SK-N-SH (cell line): ENCODE measurements around the gene ARHGAP42. TPM values are rescaled to one million over a fixed set of nuclear protein-coding genes. Genes with fewer than 3 reads are reported as not detected.

Source experiments
- CTCF ChIA-PET: fragments of 300-600, 350-600 bp; formaldehyde crosslinking; extraction: SDS; loops from one replicate; lab custom pipeline; 2021; lab: Yijun Ruan, JAX
- POLR2A ChIA-PET: fragments of 350-600 bp; sonication (Branson Sonifier 250); formaldehyde crosslinking; extraction: SDS; loops from one replicate; lab custom pipeline; 2020; ENCODE audit warnings: antibody characterized with exemption, inconsistent platforms; lab: Yijun Ruan, JAX
- DNase-seq: peaks from one replicate; pipeline ENCODE4 v3.0.0; 2012
- H2AFZ ChIP-seq: fragments of 200-600 bp; sonication (generic); 2 replicates; pipeline ENCODE4 v1.8.1; 2016; ENCODE audit warnings: antibody characterized with exemption, mild to moderate bottlenecking, low read depth
- H3F3A ChIP-seq: fragments of 200-600 bp; sonication (generic); replicated peaks from 2 replicates; pipeline ENCODE3; 2016; ENCODE audit warnings: antibody characterized with exemption, mild to moderate bottlenecking; ENCODE audit not compliant: insufficient read depth
- H3K27ac ChIP-seq, 2 experiments: fragments of 200-500 bp in 1 of 2; fragments of 200-600 bp in 1 of 2; sonication (Bioruptor generic) in 1 of 2; sonication (generic), shearing (Covaris generic) in 1 of 2; 2 replicates each; pipeline versions ENCODE4 v1.5.1 to v1.6.1; 2014 to 2016; ENCODE audit warnings: low read depth in 2 of 2, inconsistent platforms in 1 of 2, low read length in 1 of 2, mild to moderate bottlenecking in 1 of 2, mixed read lengths in 1 of 2
- H3K27me3 ChIP-seq: fragments of 200-600 bp; sonication (generic), shearing (Covaris generic); 2 replicates; pipeline ENCODE4 v1.6.1; 2016; ENCODE audit warnings: mixed run types; ENCODE audit not compliant: insufficient read depth
- H3K36me3 ChIP-seq, 2 experiments: fragments of 200-500 bp in 1 of 2; fragments of 200-600 bp in 1 of 2; sonication (Bioruptor generic) in 1 of 2; sonication (generic) in 1 of 2; replicated peaks in 1 of 2; 2 replicates each; pipeline versions ENCODE3 to v1.5.1; 2014 to 2016; ENCODE audit warnings: low read length in 1 of 2, mild to moderate bottlenecking in 1 of 2; ENCODE audit not compliant: insufficient read depth in 2 of 2, control insufficient read depth in 1 of 2
- H3K4me1 ChIP-seq, 2 experiments: fragments of 200-500 bp in 1 of 2; fragments of 200-600 bp in 1 of 2; sonication (Bioruptor generic) in 1 of 2; sonication (generic), shearing (Covaris generic) in 1 of 2; 2 replicates each; pipeline versions ENCODE4 v1.5.1 to v1.6.1; 2014 to 2016; ENCODE audit warnings: low read depth in 1 of 2, low read length in 1 of 2, mixed run types in 1 of 2; ENCODE audit not compliant: insufficient read depth in 2 of 2, control insufficient read depth in 1 of 2
- H3K4me2 ChIP-seq: fragments of 200-600 bp; sonication (generic), shearing (Covaris generic); 2 replicates; pipeline ENCODE4 v1.6.1; 2017; ENCODE audit warnings: mixed run types
- H3K4me3 ChIP-seq, 2 experiments: fragments of 200-500 bp in 1 of 2; fragments of 200-600 bp in 1 of 2; sonication (Bioruptor generic) in 1 of 2; sonication (generic), shearing (Covaris generic) in 1 of 2; 2 replicates each; pipeline versions ENCODE4 v1.5.1 to v1.8.1; 2014 to 2016; ENCODE audit warnings: low read depth in 2 of 2, inconsistent platforms in 1 of 2, low read length in 1 of 2, mild to moderate bottlenecking in 1 of 2, mixed read lengths in 1 of 2, moderate library complexity in 1 of 2
- H3K79me2 ChIP-seq: fragments of 200-600 bp; sonication (generic); 2 replicates; pipeline ENCODE4 v1.8.1; 2017; ENCODE audit warnings: mild to moderate bottlenecking; ENCODE audit not compliant: insufficient read depth
- H3K9ac ChIP-seq: fragments of 200-600 bp; sonication (generic); 2 replicates; pipeline ENCODE4 v1.6.1; 2017; ENCODE audit warnings: mixed run types
- H3K9me2 ChIP-seq: fragments of 200-600 bp; sonication (generic); 2 replicates; pipeline ENCODE4 v1.6.1; 2017; ENCODE audit warnings: mixed run types
- H3K9me3 ChIP-seq: fragments of 200-600 bp; sonication (generic); 2 replicates; pipeline ENCODE4 v1.6.1; 2017; ENCODE audit warnings: mixed run types, mild to moderate bottlenecking, moderate library complexity
- H4K20me1 ChIP-seq: fragments of 200-600 bp; sonication (generic); 2 replicates; pipeline ENCODE4 v1.6.1; 2017; ENCODE audit warnings: mild to moderate bottlenecking, mixed run types; ENCODE audit not compliant: insufficient read depth
- CHD2 ChIP-seq: fragments of 150-350 bp; IDR thresholded peaks from 2 replicates; pipeline ENCODE4 v1.6.1; 2018; ENCODE audit warnings: low read length; ENCODE audit not compliant: partially characterized antibody
- EZH2phosphoT487 ChIP-seq: fragments of 200-600 bp; sonication (generic); IDR thresholded peaks from 2 replicates; pipeline ENCODE4 v1.6.1; 2017; ENCODE audit warnings: low read depth, mixed run types, mild to moderate bottlenecking, antibody characterized with exemption, moderate library complexity, borderline replicate concordance
- FOSL2 ChIP-seq: IDR thresholded peaks from 2 replicates; pipeline ENCODE4 v1.4.0; 2012; ENCODE audit warnings: low read depth, mild to moderate bottlenecking, moderate library complexity, borderline replicate concordance
- GABPA ChIP-seq: IDR thresholded peaks from 2 replicates; pipeline ENCODE4 v1.4.0; 2012; ENCODE audit warnings: low read depth, mild to moderate bottlenecking
- MXI1 ChIP-seq: IDR thresholded peaks from 2 replicates; pipeline ENCODE4 v1.6.1; 2012; ENCODE audit warnings: mild to moderate bottlenecking, low read depth, low read length, improper control_type of control experiment
- NRF1 ChIP-seq: IDR thresholded peaks from 2 replicates; pipeline ENCODE4 v1.6.1; 2012; ENCODE audit warnings: low read depth, mild to moderate bottlenecking, low read length
- PBX3 ChIP-seq: IDR thresholded peaks from 2 replicates; pipeline ENCODE4; 2012
- POLR2AphosphoS5 ChIP-seq: IDR thresholded peaks from 2 replicates; pipeline ENCODE4 v1.6.1; 2012; ENCODE audit warnings: low read depth, low read length
- RAD21 ChIP-seq: IDR thresholded peaks from 2 replicates; pipeline ENCODE4 v1.6.1; 2012; ENCODE audit warnings: mild to moderate bottlenecking, low read length
- SMC3 ChIP-seq: IDR thresholded peaks from 2 replicates; pipeline ENCODE4 v1.6.1; 2012; ENCODE audit warnings: low read depth, low read length, improper control_type of control experiment
- TAF1 ChIP-seq: IDR thresholded peaks from 2 replicates; pipeline ENCODE4 v1.6.1; 2012; ENCODE audit warnings: low read depth, mild to moderate bottlenecking, low read length, moderate library complexity, borderline replicate concordance
- TEAD4 ChIP-seq: IDR thresholded peaks from 2 replicates; pipeline ENCODE4 v1.4.0; 2012; ENCODE audit warnings: mild to moderate bottlenecking, borderline replicate concordance; ENCODE audit not compliant: insufficient read depth
- YY1 ChIP-seq: IDR thresholded peaks from 2 replicates; pipeline ENCODE4 v1.4.0; 2012; ENCODE audit warnings: low read depth, mild to moderate bottlenecking
- WGBS: methylation state at CpG from one replicate; pipeline ENCODE4 v1.1.6; 2017; ENCODE audit warnings: low lambda C conversion rate; 5-methylcytosine and 5-hydroxymethylcytosine counted together
- polyA plus RNA-seq, 3 experiments: library from polyadenylated mRNA; depleted of rRNA; stranded (reverse); fragments of >200 nt; gene quantifications; 2 replicates each; pipeline ENCODE4 v1.2.3, GENCODE V29; 2012
- TF ChIP-seq, protein P1 (sequence below): fragments of 150-350 bp; IDR thresholded peaks from 2 replicates; pipeline ENCODE4 v1.6.1; 2016; ENCODE audit warnings: mild to moderate bottlenecking, low read depth, low read length
- TF ChIP-seq, protein P2 (sequence below): IDR thresholded peaks from 2 replicates; pipeline ENCODE4 v1.4.0; 2012; ENCODE audit warnings: low read depth, borderline replicate concordance
- TF ChIP-seq, protein P3 (sequence below): IDR thresholded peaks from 2 replicates; pipeline ENCODE4 v1.6.1; 2012; ENCODE audit warnings: mild to moderate bottlenecking, low read depth, low read length, moderate library complexity
- TF ChIP-seq, protein P4 (sequence below): fragments of 150-350 bp; IDR thresholded peaks from 2 replicates; pipeline ENCODE4 v1.6.1; 2017; ENCODE audit warnings: antibody characterized with exemption, low read length, low read depth, borderline replicate concordance

Gene ARHGAP42
- polyA plus RNA-seq, 1 of the 3 experiments (the other 2 are of a cell fraction) = 0.02 TPM

- no peak overlapping the region for H2AFZ ChIP-seq
- no peak for DNase-seq
- no peaks in the 10 kb centered on the region for H3K27me3 ChIP-seq
- H3K9ac ChIP-seq = no peak overlapping the region
- H3F3A ChIP-seq = no peaks in the 10 kb centered on the region
- H3K4me2 ChIP-seq = no peak overlapping the region
- TF ChIP-seq TAF1 = no peak
- no peak for TF ChIP-seq YY1
- no peak for TF ChIP-seq CHD2
- TF ChIP-seq, protein P1, sequence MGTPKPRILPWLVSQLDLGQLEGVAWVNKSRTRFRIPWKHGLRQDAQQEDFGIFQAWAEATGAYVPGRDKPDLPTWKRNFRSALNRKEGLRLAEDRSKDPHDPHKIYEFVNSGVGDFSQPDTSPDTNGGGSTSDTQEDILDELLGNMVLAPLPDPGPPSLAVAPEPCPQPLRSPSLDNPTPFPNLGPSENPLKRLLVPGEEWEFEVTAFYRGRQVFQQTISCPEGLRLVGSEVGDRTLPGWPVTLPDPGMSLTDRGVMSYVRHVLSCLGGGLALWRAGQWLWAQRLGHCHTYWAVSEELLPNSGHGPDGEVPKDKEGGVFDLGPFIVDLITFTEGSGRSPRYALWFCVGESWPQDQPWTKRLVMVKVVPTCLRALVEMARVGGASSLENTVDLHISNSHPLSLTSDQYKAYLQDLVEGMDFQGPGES = no peak
- no peak for TF ChIP-seq NRF1
- TF ChIP-seq, protein P2, sequence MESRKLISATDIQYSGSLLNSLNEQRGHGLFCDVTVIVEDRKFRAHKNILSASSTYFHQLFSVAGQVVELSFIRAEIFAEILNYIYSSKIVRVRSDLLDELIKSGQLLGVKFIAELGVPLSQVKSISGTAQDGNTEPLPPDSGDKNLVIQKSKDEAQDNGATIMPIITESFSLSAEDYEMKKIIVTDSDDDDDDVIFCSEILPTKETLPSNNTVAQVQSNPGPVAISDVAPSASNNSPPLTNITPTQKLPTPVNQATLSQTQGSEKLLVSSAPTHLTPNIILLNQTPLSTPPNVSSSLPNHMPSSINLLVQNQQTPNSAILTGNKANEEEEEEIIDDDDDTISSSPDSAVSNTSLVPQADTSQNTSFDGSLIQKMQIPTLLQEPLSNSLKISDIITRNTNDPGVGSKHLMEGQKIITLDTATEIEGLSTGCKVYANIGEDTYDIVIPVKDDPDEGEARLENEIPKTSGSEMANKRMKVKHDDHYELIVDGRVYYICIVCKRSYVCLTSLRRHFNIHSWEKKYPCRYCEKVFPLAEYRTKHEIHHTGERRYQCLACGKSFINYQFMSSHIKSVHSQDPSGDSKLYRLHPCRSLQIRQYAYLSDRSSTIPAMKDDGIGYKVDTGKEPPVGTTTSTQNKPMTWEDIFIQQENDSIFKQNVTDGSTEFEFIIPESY = no peak
- TF ChIP-seq GABPA = no peak
- no peak for TF ChIP-seq SMC3
- no peak for TF ChIP-seq PBX3
- no peak for TF ChIP-seq FOSL2
- TF ChIP-seq TEAD4 = no peak
- TF ChIP-seq, protein P3, sequence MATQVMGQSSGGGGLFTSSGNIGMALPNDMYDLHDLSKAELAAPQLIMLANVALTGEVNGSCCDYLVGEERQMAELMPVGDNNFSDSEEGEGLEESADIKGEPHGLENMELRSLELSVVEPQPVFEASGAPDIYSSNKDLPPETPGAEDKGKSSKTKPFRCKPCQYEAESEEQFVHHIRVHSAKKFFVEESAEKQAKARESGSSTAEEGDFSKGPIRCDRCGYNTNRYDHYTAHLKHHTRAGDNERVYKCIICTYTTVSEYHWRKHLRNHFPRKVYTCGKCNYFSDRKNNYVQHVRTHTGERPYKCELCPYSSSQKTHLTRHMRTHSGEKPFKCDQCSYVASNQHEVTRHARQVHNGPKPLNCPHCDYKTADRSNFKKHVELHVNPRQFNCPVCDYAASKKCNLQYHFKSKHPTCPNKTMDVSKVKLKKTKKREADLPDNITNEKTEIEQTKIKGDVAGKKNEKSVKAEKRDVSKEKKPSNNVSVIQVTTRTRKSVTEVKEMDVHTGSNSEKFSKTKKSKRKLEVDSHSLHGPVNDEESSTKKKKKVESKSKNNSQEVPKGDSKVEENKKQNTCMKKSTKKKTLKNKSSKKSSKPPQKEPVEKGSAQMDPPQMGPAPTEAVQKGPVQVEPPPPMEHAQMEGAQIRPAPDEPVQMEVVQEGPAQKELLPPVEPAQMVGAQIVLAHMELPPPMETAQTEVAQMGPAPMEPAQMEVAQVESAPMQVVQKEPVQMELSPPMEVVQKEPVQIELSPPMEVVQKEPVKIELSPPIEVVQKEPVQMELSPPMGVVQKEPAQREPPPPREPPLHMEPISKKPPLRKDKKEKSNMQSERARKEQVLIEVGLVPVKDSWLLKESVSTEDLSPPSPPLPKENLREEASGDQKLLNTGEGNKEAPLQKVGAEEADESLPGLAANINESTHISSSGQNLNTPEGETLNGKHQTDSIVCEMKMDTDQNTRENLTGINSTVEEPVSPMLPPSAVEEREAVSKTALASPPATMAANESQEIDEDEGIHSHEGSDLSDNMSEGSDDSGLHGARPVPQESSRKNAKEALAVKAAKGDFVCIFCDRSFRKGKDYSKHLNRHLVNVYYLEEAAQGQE = no peak
- TF ChIP-seq RAD21 = no peak
- TF ChIP-seq EZH2phosphoT487 = no peak
- TF ChIP-seq MXI1 = no peak
- TF ChIP-seq POLR2AphosphoS5 = no peak
- TF ChIP-seq, protein P4, sequence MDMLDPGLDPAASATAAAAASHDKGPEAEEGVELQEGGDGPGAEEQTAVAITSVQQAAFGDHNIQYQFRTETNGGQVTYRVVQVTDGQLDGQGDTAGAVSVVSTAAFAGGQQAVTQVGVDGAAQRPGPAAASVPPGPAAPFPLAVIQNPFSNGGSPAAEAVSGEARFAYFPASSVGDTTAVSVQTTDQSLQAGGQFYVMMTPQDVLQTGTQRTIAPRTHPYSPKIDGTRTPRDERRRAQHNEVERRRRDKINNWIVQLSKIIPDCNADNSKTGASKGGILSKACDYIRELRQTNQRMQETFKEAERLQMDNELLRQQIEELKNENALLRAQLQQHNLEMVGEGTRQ = no peak
- H4K20me1 ChIP-seq = no peaks in the 10 kb centered on the region
- no peaks in the 10 kb centered on the region for H3K36me3 ChIP-seq
- ChIA-PET POLR2A (no interaction called here), CTCF (no interaction called here)
- no peaks in the 10 kb centered on the region for H3K79me2 ChIP-seq
- H3K27ac ChIP-seq = no peak overlapping the region
- no peaks in the 10 kb centered on the region; a peak in 1 of 4 replicates for H3K4me1 ChIP-seq
- H3K4me3 ChIP-seq = no peak overlapping the region
- no peaks in the 10 kb centered on the region for H3K9me2 ChIP-seq
- no peaks in the 10 kb centered on the region for H3K9me3 ChIP-seq
- WGBS = 0% methylated on average over 1 of the region's 1 CpG
Observed at GRCh38 chr11:100955318-100955717, 268.2 kb downstream of the ARHGAP42 start.
